GM18520 (cell line): ENCODE results near the gene DACT3.
A peak's percentile ranks its signal among the peaks of the same experiment; 100 is the strongest.

Experiments used
- ATAC-seq: cut with Tn5 transposase; IDR thresholded peaks from one replicate; pipeline ENCODE4 v1.9.1; 2021; ENCODE audit not compliant: unreplicated experiment

Gene DACT3

DNA sequence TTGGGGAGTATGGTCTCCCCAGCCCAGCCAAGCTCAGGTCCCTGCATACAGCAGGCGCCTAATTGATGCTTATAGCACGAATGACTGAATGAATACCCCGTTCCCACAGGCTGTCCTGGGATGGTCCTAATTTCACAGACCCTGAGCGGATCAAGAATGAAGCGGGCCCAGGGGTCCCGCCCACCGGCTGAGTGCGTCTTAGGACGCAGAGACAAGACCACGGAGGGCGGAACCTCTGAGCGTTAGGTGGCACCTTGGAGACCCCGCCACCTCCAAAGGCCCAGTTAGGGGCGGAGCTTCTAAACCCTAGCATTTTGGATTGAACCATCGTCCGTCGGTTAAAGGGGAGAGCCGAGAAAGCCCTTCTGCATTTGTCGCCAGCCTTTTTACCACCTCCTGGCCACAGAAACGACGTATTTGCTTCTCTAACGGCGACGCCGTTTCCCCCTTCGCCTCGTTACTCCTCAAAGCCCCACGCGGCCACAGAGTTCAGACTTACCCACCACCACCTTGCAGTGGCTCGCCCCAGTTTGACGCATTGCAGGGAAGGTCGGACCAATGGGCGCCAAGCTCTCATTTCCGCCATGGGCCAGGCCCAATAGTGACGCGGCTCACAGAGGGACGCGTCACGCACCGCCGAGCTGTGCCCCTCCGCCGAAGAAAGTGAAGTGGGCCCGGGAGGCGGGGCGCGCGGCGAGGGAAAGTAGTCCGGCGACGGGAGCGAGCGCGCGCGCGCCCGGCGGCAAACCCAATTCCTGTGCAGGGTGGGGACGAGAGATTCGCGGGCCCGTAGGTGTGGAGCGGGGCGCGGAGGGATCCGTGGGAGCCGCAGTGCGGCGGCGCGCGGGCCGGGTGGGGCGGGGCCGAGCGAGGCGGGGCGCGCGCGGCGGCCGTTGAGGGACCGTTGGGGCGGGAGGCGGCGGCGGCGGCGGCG, 60.3 kb downstream of the DACT3 start:
- peak; percentile 72 for ATAC-seq

DNA sequence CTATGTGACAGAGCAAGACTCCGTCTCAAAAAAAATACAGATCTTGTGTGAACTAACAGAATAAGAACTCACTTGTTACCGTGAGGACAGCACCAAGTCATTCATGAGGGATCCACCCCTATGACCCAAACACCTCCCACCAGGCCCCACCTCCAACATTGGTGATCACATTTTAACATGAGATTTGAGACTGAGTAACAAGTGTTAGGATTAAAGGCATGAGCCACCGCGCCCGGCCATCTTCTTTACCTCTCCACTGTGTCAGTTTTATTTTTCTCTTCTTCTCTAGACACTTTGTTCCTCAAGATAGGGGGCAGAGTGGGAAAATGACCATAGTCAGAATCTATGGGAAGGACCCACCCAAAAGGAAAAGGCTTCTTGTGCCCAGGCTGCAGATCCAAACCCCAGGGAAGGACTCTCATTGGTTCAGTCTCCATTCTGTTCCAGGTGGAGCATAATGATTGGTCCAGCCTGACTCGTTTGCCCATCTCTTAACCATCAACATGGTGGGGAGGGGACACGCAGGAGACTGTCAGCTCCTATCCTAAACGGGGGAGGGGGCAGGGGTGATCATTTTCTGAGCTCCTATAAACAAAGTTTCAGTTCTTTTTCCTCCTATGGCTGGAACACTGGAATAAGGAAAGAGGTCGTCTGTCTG, 61.1 kb downstream of the DACT3 start:
- no peak for ATAC-seq

DNA sequence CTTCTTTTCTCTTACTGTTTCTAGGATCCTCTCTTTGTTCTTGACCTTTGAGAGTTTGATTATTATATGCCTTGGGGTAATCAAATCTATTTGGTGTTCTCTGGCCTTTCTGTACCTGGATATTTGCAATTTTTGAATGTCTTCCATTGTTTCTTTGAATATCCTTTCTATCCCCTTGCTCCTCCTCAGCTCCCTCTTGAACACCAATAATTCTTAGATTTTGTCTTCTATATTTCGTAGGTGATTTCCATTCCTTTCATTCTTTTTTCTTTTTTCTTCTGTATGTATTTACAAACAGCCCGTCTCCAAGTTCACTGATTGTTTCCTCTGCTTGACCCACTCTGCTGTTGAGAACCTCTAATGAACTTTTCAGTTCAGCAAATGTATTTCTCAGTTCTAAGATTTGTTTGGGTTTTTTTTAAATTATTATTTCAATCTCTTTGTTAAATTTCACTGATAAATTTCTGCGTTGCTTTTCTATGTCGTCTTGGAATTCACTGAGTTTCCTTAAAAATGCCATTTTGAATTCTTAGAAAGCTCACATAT, 62.5 kb downstream of the DACT3 start:
- no peak for ATAC-seq
